ENCODE results near the gene NOP9.

The NOP9 gene

GRCh38 chr14:24299255-24300191 is at the start of gene NOP9, which contains the start of gene DHRS1:
NOP9 (plus strand) TSS chr14:24299850; CDS start chr14:24299955, 105 bp downstream.
DHRS1 (minus strand) TSS chr14:24299780; CDS start chr14:24299106, 674 bp downstream.
- DNase-seq = peak; percentile 94

DNA sequence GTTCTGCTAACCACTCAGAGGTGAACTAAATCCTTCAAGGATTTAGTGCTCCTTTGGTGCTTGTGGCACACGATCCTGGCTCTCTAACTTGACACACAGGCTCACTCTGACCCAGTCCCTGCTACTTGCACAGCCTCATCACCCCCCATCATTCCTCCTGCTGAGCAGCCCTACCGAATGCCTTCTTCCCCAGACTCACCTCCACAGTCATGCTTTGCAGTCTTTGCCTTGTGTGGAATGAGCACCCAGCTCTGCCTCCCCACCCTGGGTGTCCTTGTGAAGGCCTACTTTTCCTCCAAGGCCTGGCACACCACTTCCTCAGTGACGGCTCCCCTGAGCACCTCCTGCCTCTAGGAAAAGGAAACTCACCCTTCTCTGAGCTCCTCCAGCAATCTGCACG is 49.3 kb upstream of the NOP9 start:
- DNase-seq = no peak

DNA sequence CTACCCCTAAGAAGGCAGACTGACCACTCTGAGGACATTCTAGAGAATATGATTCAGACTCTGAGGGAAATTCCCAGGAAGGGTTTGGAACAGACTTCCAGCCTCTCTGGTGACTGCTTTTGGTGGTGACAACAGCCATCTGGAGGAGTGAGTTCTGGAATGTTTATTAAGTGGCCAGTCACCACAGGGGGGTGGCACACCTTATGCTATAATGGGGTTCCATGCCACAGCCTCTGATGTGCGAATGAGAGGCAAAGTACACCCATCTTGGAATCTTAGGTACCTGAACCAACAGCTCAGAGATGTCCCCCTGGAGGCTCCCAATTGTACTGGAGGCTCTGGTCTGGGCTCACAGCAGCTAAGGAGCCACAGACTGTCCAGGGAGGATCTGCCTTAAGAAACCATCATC is 47.8 kb upstream of the NOP9 start:
- DNase-seq = no peak

GRCh38 chr14:24252289-24253124 is 47.1 kb upstream of the NOP9 start:
- no peak for DNase-seq

GRCh38 chr14:24253936-24254335 is 45.7 kb upstream of the NOP9 start:
- DNase-seq = peak; percentile 26

DNA sequence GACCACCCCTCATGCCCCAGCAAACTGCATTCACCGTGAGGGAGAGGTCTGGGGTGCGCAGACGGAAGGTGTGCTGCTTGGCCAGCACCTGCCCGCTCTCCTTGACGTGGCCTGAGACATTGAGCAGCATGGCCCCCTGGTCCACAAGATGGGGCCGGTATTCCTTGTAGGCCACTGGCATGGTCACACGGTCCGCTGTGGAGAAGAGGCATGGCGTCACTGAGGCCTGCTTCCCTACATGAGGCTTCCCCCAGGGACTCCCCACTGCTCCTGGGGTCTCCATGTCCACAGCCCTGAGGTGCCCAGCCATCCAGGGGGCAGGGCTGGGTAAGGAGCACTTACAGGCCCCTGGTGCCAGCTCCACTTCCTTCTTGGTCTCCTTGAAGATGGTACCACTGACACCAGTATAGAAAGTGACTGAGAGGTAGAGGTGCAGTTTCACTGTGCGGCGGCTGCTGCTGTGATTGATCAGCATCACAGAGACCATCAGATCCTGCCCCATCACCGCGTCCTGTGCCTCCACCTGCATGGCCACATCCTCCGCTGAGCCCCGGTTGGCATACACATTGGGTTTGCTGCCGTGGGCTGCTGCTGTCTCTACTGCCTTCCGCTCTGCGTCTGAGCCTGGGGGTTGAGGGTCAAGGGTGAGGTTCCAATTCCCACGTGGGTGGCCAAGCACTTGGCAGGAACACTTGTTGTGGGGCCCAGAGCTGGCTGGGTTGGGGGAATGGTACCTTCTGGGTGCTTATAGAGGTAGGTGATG is 44.8 kb upstream of the NOP9 start:
- no peak for DNase-seq

DNA sequence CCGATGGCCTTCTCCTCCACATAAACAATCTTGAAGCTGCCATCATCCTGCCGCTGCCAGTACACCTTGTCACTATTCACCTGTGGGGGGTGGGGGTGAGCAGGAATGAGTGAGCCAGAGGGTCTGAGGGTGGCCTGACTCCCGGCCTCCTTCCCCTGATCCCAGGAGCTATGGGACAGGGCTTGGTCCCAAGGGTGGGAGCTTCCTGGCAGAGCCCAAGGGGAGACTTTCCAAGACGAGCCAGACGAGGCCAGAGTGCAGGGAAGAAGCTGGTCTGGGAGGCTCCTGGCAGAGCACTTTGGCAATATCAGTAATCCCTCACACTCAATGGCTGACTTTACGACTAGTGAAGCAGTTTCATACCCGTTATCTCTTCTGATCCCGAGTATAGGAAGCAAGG is 44.2 kb upstream of the NOP9 start:
- DNase-seq = no peak

- no peak for DNase-seq
These were observed 43.5 kb upstream of the NOP9 start for GRCh38 chr14:24255931-24256711.

DNA sequence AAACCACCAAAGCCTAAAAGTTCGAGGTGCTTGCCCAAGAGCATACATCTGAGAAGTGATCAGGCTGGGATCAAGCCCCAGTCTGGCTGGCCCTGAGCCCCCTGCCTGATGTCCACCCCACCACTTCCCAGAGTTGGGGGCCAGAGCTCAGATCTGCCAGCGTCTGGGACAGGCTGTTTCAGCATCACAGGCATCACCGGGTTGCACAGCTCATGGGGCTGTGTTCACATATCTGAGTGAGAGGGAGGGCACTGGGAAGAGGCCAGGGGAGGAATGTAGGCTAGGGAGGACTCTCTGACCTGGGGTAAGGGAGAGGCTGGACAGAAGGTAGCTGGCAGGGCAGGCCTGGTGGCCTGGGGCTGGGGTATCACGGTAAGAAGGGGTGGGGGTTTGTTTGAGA is 42.7 kb upstream of the NOP9 start:
- DNase-seq = no peak

DNA sequence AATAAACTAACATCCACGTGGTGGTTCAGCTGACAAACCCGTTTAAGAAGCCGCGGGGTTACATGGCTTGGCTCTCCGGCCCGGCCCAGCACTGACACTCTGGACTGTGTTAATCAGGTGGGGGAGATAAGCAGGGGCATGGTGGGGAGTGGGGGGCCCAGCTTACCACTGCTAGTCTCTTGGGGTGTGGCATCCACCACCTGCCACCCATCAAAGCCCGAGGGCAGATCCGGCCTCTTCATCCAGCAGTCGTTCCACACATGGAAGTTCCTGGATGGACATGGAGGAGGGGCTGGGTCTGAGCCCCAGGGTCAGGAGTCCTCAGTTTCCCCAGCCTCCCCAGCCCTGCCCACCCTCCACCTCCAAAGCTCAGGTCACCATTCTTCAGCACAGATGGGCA is 41.5 kb upstream of the NOP9 start:
- DNase-seq = no peak

DNA sequence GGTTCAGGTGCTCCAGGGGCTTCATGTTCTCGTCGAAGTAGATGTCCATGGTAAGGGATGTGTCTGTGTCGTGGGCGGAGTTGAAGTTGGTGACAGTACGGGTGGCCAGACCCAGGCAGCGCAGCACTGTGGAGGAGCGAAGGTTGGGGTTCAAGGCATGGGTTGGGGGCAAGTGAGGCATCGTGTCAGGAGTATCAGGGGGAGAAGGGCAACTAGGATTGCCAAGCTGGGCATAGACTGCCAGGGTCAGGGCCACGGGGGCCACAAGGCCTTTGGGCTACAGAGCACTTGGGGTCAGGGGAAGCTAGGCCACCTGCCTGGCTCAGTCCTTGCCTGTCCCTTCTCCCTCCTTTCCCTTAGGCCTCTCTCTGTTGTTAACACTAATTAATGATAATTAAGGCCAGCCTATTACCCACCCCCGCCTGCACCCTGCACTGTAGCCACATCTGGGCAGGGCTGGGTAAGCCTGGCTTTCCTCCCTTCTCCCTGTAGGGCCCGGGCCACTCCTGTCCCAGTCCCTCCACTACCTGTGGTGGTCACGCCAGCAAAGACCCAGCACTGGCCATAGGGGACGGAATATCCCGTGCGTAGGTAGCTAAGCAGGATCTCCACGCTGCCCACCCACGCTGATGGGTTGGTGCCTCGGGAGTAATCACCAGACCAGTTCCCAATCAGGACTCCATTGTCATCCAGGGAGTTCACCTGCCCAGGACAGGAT is 40.9 kb upstream of the NOP9 start:
- no peak for DNase-seq

DNA sequence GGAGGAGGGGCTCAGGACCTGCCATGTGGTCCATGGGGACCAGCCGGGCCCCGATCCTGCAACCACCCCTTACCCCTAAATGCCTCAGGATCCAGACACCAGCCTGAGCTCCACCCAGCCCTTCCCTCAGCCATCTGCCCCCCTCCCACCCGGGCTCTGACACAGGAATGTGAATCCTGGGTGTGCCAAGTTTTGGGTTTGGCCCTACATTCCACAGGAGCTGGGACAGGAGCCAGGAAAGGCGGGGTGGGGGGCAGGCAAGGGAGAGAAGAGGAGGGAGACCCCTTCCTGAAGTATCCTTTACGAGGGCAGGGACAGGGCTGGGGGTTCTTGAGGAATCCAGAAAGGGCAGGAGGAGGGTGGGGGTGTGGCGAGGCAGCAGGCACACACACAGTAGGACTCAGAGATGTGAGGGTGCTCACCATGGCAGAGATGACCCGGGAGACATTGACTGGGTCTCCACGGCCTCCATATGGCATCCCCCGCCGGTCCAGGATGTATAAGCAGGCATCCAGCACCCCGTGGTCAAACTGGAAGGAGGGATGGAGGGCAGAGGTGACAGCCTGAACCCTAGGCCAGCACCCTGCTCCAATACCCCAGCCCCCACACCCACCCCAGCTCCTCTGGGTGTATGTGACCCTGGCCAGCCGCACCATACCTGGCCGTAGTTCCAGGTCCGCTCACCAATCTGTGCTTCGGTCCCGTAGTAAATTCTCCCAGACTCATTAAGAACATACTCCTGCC is 40.2 kb upstream of the NOP9 start:
- DNase-seq = no peak

- DNase-seq = no peak
These were observed 39.4 kb upstream of the NOP9 start for GRCh38 chr14:24260026-24260779.

DNA sequence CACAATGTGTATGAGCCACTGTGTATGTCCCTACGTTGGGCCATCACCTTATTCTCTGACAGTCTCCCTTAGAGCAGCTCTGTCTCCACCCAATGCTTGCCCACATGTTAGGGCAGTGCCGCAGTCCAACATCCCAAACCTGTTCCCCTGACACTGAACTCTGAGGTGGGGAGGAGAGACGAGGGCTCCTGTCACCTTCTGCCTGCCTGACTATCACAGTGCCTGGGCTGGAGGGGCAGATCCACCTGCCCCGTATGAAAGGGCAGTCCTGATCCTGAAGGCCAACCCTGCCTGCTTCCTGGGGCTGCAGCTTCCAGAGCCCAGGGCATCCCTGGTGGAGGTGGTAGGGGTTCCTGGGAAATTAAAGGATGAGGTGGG is 38.9 kb upstream of the NOP9 start:
- DNase-seq = no peak

DNA sequence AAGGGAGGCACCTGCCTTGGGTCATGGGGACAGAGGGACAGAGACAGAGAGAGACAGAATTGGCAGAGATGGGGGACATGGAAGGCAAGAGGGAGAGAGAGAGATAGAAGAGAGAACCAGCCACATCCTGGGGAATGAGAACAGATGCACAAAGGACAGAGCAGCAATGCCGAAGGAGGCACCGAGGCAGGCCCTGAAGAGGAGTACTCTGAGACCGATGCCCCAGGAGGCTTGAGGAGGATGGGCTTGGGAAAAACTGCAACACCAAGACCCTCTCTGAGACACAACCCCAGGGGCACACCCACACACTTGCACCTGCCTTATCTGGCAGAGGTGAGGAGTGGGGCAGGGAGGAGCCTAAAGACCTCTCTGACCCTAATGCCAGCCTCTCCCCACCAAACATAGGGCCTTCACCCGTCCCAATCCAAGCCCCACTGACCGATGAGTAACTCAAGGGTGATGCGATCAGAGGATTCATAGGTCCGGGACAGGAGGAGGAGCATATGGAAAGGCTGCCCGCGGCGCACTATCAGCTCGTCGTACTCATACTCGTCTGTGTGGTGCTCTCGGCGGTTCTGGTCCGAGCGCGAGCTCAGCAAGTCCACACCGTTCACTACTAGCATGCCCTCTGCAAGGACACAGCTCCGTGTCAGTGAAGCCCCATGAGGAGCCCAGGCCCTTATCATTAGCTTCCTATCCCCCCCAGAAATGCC is 38.2 kb upstream of the NOP9 start:
- DNase-seq = no peak

GRCh38 chr14:24261969-24262327 is 37.7 kb upstream of the NOP9 start:
- DNase-seq = no peak

DNA sequence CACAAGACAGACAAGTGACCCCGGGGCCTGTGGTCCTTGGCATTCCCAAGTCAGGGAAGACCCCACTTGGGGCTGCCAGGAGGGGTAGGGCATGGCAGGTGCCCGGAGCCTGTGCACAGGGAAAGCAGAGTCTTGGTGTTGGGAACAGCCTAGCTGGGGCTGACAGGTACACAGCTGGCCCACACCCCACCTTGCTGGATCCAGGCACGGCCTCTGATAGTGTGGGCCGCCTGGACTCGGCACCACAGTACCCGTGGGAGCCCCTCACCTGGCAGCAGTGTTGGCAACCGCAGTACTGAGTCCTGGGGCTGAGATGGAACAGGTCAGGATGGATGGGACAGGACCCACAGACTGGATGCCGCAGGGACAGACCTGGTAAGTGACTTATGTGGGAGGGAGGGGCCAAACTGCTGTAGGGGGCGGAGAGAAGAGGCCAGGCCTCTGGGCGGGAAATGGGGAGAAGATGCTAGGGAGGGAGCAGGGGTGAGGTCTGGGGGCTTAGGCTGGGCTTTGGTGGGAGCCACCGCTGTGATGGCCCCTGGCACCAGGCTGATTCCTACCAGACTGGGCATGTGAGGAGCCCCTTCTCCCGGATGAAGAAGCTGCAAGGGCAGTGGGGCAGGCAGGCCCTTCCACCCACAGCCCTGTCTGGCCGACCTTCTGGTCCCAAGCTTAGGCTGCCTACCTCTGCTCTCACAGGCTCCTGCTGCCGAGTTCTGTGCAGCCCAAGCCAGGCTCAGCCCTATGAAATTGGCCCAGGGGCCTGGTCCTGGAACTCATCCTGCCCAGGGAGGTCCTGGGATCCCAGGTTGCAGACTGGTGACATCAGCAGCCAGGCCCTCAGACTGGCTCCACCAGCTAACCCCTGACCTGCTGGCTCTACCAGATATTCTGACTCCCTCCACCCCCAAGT is 36.6 kb upstream of the NOP9 start, which contains the start of gene TGM1:
Gene TGM1, minus strand, starts transcription at position 357 of the 913 bp plus-strand sequence. CDS start 825 bp downstream, outside the sequence.
- DNase-seq = peak; percentile 95

DNA sequence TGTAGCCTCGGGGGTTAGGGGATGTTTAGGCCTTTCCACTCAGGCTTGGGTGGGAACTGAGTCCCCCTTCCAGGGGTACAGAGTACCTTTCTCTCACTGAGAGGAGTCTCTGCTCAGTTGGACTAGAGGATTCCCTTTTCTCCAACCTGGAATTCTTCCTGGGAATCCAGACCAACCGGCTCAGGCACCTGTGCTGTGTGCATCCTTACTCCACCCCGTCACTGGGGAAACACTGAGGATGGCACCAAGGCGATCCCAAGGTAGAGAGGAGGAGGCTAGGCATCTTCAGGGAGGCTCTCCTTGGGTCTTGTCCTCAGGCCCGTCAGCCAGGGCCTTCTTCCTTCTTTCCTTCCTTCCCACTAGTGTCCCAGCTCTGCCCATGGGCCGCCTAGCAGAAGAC is 35.8 kb upstream of the NOP9 start:
- DNase-seq = peak; percentile 76
